ENCODE measurements around the gene SNUPN. TPM values are rescaled to one million over a fixed set of nuclear protein-coding genes. Genes with fewer than 3 reads are reported as not detected.
A peak's percentile ranks its signal among the peaks of the same experiment; 100 is the strongest.

The SNUPN gene
- total and polyA plus RNA-seq, 10 of the 15 experiments (the other 5 are each of a cell fraction or from before 2014, with no cell fraction given) = 19.0 to 50.3 (median 32.5) TPM

GRCh38 chr15:75606711-75607699, 18.5 kb downstream of the SNUPN start:
- no peaks in the 10 kb centered on the region for H4K20me1 ChIP-seq (ENCODE audit: control insufficient read depth, insufficient read depth)
- H3K27me3 ChIP-seq (replicated peaks in 1 of 2; ENCODE audit: control insufficient read depth in 2 of 2, insufficient read depth in 2 of 2, low read length in 1 of 2) = no peaks in the 10 kb centered on the region
- POLR2A ChIA-PET = no interaction called here
- FAIRE-seq = no peak
- CTCF ChIA-PET = interaction anchor here (0.6 to 1.0 kb wide), 2 partner anchors 14 to 95 kb away, joined by 3 to 6 read pairs; no protein-coding TSS in a partner anchor
- H3K4me3 ChIP-seq = no peak overlapping the region
- intact Hi-C loops (cut with micrococcal nuclease; ENCODE audit: unreplicated experiment) (no loop called here), in situ Hi-C loops (cut with MboI) (no loop called here)
- H3K9ac ChIP-seq (ENCODE audit: control insufficient read depth, insufficient read depth, low read length) = no peak overlapping the region
- no peak overlapping the region for H2AFZ ChIP-seq (ENCODE audit: control insufficient read depth, low read depth, low read length)
- SMC1A ChIA-PET (ENCODE audit: uncharacterized antibody, unreplicated experiment) = interaction anchor here (1.0 to 1.6 kb wide), 3 partner anchors 11 to 29 kb away, joined by 3 read pairs; no protein-coding TSS in a partner anchor
- no peaks in the 10 kb centered on the region for H3K4me1 ChIP-seq (ENCODE audit: control insufficient read depth, insufficient read depth, low read length)
- 71% methylated on average over 6 of the region's 6 CpGs for WGBS (ENCODE audit: insufficient coverage, insufficient replicate concordance, low lambda C conversion rate, missing lambda C conversion rate)
- H3K36me3 ChIP-seq (ENCODE audit: control insufficient read depth in 2 of 2, insufficient read depth in 2 of 2, low read length in 1 of 2) = peaks cover 6 to 24% of the 10 kb centered on the region in 2 experiments
- DNase-seq (ENCODE audit: low read depth, low spot score) = no peak
- BruUV-seq (replicated peaks) = TSS peak; percentile 60
- TF ChIP-seq RUNX3 (IDR thresholded peaks at IDR 0.05; ENCODE audit: low read length) (peak; percentile 21; the same call in 1 of the 2 replicates), SPI1 (IDR thresholded peaks at IDR 0.05; ENCODE audit: borderline replicate concordance, insufficient read depth, low read depth, low read length) (no peak)
- H3K79me2 ChIP-seq (ENCODE audit: control insufficient read depth, insufficient read depth, low read length) = no peaks in the 10 kb centered on the region
- no peaks in the 10 kb centered on the region for H3K9me3 ChIP-seq (replicated peaks; ENCODE audit: control insufficient read depth, insufficient read depth, low read length)
- H3K27ac ChIP-seq (ENCODE audit: control insufficient read depth, insufficient read depth) = no peak overlapping the region
- RAD21 ChIA-PET (ENCODE audit: unreplicated experiment) = no interaction called here
- ATAC-seq = no peak
- no peak overlapping the region for H3K4me2 ChIP-seq (ENCODE audit: control insufficient read depth, insufficient read depth)

GRCh38 chr15:75606026-75606425, 19.5 kb downstream of the SNUPN start:
- 97% methylated on average over 8 of the region's 8 CpGs for WGBS (ENCODE audit: insufficient coverage, insufficient replicate concordance, low lambda C conversion rate, missing lambda C conversion rate)
- intact Hi-C loops (cut with micrococcal nuclease; ENCODE audit: unreplicated experiment) (no loop called here), in situ Hi-C loops (cut with MboI) (no loop called here)
- Histone ChIP-seq H3K4me3 (no peak overlapping the region), H3K79me2 (ENCODE audit: control insufficient read depth, insufficient read depth, low read length) (no peaks in the 10 kb centered on the region), H3K9ac (ENCODE audit: control insufficient read depth, insufficient read depth, low read length) (no peak overlapping the region), H3K4me1 (ENCODE audit: control insufficient read depth, insufficient read depth, low read length) (no peaks in the 10 kb centered on the region), H3K9me3 (replicated peaks; ENCODE audit: control insufficient read depth, insufficient read depth, low read length) (no peaks in the 10 kb centered on the region), H2AFZ (ENCODE audit: control insufficient read depth, low read depth, low read length) (no peak overlapping the region), H3K4me2 (ENCODE audit: control insufficient read depth, insufficient read depth) (no peak overlapping the region), H3K36me3 (ENCODE audit: control insufficient read depth in 2 of 2, insufficient read depth in 2 of 2, low read length in 1 of 2) (peaks cover 6 to 24% of the 10 kb centered on the region in 2 experiments), H4K20me1 (ENCODE audit: control insufficient read depth, insufficient read depth) (no peaks in the 10 kb centered on the region), H3K27me3 (replicated peaks in 1 of 2; ENCODE audit: control insufficient read depth in 2 of 2, insufficient read depth in 2 of 2, low read length in 1 of 2) (no peaks in the 10 kb centered on the region), H3K27ac (ENCODE audit: control insufficient read depth, insufficient read depth) (no peak overlapping the region)
- BruUV-seq (replicated peaks) = no TSS peak
- SMC1A ChIA-PET (ENCODE audit: uncharacterized antibody, unreplicated experiment) = interaction anchor here (1.1 kb wide), 1 partner anchor 12 kb away, joined by 3 read pairs; no protein-coding TSS in a partner anchor
- DNase-seq (ENCODE audit: low read depth, low spot score) (no peak), FAIRE-seq (no peak), ATAC-seq (no peak)
- POLR2A ChIA-PET = no interaction called here
- CTCF ChIA-PET = interaction anchor here (1.0 kb wide), 1 partner anchor 13 kb away, joined by 3 read pairs; no protein-coding TSS in a partner anchor
- TF ChIP-seq RFX5 (IDR thresholded peaks at IDR 0.05; ENCODE audit: low read depth, low read length) = no peak
- TF ChIP-seq NRF1 (conservative IDR thresholded peaks at IDR 0.05; ENCODE audit: low read depth, low read length) = no peak
- TF ChIP-seq TBL1XR1 (IDR thresholded peaks at IDR 0.05; ENCODE audit: low read depth, low read length) = no peak
- no peak for TF ChIP-seq MEF2A (IDR thresholded peaks at IDR 0.05; ENCODE audit: insufficient read depth, low read depth, low read length)
- RAD21 ChIA-PET (ENCODE audit: unreplicated experiment) = no interaction called here
